HG03066 (cell line): ENCODE measurements around the gene JMJD8.

Source experiments
- ATAC-seq: cut with Tn5 transposase; IDR thresholded peaks from one replicate; pipeline ENCODE4 v1.9.1; 2021; ENCODE audit warnings: low read depth; ENCODE audit not compliant: unreplicated experiment

JMJD8 gene

DNA sequence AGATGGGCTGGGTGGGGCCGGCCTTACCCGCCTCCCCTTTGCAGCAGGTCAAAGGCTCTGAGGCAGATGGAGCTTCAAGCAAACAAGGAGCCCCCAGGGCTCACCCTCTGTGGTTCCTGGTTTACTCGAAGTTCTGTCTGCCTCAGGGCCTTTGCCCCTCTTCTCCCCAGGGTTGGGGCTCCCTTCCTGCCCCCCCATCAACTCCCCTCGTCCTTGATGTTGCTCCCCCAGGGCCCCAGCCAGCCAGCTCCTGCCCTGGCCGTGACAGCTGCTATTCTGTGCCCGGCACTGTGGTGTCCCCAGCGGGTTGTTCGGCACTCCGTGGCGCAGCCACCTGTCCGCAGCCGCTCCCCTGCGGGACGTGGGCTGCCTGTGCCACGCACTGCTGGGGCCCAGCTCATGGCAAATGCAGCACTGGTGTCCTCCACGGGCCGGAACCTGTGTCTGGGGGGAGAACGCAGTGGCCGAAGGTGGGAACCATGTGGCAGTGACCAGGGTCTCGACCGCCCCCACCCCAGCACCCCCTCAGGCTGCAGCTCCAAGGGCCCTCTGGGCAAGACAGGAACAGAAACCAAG lies 26.5 kb upstream of the JMJD8 start:
- ATAC-seq = no peak

DNA sequence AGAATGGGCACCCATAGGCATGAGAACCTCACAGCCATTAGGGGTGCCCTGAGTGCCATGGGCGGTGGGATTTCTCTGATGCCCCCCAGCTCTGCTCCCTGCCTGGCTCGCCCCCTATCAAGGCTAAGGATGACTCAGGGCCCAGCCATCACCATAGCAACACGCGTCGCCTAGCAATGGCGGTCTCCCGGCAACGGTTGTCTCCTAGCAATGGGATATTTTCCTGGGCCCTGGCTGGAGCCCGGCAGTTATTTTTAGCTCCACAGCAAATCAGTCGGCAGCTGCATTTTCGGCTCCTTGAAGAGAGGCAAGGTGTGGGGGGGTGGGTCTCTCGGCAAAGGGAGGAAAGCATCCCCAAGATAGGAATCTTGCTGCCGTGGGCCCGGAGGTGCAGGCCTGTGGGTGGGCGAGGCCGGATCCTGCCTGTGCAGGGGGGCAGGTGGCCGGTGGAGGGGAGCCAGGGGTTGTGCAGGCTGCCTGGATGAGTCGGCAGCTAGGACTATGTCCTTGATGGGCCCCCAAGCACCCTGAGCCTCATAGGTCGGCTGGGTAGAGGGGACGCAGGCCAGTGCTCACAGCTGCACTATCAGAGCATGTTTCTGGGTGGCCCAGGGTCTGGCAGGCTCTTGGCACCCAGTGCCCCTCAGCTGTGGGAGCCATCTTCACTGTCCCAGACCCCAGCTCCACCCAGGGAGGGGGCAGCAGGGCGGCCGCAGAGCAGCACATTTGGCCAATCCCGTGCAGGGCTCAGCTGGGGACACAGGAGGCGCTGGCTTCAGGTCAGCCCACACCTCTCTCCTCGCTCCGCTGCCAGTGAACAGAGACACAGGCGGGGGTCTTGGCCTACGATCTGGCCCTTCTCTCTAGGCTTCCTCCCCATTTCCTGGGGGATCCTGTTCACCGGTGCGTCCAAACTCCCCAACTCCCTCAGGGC lies 25.7 kb upstream of the JMJD8 start:
- ATAC-seq = no peak

DNA sequence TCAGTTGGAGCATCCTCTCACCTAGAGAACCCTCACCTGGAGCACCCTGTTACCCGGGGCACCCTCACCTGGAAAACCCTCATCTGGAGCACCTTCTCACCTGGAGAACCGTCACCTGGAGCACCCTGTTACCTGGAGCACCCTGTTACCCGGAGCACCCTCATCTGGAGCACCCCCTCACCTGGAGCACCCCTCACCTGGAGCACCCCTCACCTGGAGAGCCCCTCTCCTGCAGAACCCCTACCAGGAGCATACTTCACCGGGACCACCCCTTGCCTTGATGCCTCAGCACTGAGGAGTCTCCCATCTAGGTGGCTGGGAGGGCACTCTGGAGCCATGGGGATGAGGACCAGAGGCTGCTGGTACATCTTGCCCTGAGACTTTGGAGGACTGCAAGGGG lies 24.8 kb upstream of the JMJD8 start:
- ATAC-seq = no peak

DNA sequence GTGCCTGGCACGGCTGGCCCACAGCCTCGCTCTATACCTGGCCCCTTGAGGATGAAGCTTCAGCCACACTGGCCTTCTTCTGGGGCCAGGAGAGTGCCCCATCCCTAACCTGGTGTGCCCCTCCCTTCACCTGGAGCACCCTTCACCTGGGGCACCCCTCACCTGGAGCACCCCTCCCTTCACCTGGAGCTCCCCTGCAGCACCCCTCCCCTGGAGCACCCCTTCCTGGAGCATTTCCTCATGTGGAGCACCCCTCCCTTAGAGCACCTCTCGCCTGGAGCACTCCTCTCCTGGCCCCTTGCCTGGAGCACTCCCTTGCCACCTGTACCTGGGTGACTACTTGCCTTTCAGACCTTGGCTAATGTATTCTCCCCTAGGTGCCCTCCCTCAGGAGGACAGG lies 23.9 kb upstream of the JMJD8 start:
- no peak for ATAC-seq

DNA sequence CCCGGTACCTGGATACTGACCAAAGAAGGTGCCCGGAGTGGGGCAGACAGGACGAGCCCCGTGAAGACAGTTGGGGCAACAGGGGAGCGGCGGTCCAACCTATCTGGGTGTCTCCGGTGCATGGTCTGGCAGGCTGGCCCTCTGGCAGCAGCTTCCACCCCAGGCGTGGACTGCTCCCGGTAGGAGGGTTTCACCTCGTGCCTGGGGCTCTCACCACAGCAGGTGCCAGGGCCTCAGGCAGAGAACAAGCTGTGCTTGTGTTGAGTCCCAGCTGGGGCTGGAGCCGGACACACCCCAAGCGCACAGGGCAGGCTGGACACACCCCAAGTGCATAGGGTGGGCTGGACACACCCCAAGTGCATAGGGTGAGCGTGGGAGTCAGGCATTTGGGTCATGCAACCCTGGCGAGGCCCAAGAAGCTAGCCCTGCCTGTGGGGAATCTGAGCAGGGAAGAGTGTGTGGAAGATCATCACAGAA lies 23.0 kb upstream of the JMJD8 start:
- ATAC-seq = no peak

DNA sequence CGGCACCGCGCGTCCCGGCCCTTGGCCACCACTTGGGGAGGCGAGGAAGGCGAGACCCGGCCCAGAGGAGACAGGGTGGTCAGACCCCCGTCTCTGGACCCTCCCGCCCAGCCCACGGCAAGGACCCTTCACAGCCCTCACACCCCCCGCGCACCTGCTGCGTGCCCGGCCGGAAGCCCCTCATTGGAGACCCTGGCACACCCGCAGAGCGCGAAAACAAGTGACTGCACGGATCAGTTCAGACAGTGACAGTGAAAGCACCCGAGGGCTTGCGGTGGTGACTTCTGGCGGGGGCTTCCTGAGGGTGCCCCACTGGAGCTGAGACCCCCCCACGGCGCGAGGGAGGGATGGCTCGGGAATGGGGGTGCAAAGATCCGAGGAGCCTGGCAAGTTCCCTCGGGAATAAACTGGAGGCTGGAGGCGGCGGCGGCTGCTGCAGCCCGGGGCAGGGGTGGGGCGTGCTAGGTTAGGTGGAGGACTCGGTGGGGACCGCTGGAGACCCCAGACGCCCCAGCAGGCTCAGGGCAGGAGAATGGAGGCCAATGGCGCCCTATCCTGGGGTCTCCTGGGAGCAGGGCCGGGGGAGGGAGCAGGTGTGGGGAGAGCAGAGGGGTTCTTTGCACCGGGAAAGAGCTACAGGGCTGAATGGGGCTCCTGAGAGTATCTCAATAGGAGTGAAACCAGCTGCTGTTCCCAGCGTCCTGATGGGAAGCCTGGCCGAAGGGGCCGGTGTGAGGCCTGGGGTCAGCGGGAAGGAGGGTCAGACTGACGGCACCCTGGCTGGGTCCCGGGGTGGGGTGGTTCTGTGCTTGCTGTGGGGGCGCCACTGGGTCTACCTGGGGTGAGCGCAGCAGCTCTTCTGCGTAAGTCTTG lies 22.3 kb upstream of the JMJD8 start:
- ATAC-seq = no peak

DNA sequence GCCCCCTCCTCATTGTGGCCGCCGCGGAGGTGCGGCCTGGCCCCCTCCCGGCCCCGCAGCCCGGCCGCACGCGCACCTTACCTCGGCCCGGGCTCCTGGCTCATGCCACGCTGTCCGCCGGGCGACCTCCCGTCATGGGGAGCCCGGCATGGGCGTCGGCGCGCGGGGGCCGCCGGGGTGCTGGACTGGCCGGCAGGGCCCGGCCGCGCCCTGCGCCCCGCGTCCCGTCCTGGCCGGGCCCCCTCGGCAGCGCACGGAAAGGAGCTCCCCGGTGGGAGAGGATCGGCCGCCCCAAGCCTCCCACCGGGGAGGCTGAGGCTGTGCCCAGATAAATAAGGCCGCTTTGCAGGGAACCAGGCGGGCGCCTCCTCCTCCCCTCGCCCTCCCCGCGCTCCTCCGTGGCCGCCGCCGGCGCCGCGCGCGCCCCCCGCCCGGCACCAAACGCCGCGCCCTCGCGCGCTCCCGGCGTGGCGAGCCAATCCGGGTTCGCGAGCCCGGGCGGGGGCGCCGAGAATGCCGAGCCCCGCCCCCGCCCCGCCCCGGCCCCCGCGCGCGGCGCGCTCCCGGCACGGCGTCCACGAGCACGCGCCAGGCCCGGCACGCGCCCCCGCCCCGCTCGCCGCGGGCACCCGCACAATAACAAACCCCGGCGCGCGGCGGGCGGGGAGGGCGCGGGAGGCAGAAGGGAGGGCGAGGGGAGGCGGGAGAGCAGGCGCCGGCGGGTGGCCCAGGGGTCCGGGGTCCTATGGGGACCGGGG lies 21.5 kb upstream of the JMJD8 start, which contains the start of gene FBXL16:
Gene FBXL16 (minus strand): TSS at position 371 of the 758 bp plus-strand sequence. CDS start 8,396 bp downstream, outside the sequence.
- no peak for ATAC-seq

DNA sequence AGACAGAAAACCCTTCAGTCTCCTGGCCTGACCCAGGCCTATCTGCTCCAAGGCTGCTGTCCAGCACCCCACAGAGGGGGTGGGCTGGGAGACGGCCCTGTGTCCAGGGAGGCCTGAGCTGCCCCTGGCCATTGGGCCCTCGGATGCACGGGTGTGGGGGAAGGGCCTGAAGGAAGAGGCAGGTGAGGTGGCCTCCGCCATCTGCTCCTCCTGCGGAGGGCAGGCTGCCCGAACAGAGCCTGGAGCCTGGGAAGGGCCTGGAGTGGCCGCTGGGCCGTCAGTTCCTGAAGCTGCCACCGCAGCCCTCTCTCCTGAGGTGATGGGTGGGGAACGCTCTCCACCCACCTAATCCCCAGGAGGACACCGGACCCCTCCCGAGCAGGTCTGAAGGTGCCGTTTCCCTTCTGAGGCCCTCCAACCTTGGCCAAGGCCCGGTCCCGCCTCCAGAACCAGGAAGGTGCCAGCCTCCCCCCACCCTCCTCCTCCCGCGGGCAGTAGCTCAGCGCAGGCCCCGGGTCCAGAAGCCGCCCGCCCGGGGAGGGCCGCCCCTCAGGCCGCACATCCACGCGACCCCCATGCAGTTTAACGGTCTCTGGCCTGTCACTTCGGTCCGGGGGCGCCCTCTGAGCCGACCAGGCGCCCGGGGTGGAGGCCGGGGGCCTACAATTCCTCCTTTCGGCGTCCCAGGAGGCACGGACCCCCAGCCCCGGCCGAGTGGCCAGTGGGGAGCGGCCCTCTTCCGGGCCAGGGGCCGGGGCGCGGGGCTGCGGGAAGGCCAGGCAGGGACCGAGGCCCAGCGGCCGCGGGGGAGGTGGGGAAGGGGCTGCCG lies 20.6 kb upstream of the JMJD8 start:
- no peak for ATAC-seq

DNA sequence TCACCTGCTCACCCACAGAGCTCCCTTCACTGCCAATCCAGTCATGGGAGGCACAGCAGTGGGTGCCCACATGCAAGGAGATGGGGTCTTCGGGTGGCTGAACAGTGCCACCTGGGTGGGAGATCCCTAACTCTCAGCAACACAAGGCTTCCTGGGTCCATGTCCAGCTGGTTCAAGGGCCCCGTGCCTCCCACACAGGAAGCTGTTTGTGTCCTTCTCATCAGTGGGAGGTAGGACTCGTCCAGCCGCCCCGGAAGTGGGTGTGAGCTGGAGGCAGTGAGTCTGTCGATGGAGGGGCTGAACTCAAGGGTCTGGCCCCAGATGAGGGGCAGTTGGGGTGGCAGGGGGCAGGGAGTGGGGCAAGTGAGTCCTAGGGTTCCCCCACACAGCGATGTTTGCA lies 19.9 kb upstream of the JMJD8 start:
- no peak for ATAC-seq

DNA sequence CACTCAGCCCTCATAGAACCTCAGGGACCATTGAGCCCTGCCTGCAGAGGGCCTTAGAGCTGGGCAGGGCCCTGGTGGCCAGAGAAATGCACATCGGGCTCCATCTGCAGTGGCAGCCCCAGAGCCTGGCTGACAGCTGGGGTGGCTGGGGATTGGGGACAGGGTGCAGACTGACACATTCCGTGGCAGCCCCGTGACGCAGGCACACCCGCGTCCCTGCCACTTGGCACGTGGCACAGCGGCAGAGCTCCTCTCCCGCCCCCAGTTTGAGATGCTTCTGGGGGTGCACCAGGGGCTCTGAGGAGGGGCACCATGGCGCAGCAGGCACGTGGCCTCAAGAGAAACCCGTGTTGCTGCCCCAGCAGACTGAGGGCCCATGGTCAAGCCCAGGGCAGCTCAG lies 19.3 kb upstream of the JMJD8 start:
- ATAC-seq = no peak

DNA sequence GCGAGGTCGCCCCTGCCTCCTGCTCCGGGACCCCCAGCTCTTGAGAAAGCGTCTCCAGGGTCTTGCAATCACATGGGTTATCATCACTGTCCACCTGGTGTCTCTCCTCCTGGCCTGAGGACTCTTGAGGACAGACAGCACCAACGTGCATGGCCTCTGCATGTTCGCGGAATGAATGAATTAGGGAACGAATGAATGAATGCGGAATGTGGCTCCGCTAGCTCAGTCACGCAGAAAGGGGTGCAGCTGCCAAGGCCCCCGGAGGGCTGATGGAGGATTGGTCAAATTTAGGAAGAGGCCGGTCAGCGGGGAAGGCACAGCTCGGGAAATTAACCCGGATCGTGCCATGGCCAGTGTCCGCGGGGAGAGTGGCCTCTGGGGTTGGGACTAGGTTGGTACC lies 18.2 kb upstream of the JMJD8 start:
- ATAC-seq = no peak

DNA sequence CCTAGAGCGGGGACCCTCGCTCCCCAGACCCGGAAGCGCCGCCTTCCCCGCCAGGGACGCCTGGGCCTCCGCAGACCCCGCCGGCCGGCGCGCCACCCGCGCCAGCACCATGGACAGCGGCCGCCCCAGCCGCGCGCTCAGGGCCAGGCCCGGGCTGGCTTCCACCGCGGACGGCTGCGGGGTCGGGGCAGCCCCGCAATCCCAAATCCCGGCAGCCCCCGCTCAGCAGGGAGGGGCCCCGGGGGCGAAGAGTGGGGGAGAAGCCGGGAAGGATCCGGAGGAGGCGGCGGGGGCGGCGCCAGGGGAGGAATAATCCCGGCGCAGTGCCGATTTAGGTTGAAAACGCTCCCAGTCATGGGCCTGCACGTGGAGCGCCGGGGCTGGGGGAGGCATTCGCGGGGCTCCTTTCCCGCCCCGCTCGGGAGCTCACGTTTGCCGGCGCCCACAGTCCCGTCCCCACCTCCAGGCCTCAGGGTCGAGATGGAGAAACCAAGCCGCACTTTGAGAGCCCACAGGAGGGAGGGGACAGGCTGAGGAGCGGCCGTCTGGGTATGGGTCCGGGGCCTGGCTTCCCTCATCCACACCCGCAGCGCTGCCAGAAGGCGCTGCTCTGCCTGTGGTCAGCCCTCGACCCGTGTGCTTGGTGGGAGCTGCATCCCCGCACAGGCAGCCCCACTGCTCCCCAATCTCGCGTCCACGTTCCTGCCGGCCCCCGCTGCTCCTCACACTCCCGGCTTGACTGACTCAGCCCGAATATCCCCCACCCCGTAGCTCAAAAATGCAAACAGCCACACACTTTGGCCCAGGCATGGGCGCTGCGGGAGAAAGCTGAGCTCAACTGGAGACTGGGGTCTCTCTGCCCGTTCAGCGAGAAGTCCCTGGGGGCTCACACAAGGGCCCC lies 16.8 kb upstream of the JMJD8 start:
- ATAC-seq = no peak

DNA sequence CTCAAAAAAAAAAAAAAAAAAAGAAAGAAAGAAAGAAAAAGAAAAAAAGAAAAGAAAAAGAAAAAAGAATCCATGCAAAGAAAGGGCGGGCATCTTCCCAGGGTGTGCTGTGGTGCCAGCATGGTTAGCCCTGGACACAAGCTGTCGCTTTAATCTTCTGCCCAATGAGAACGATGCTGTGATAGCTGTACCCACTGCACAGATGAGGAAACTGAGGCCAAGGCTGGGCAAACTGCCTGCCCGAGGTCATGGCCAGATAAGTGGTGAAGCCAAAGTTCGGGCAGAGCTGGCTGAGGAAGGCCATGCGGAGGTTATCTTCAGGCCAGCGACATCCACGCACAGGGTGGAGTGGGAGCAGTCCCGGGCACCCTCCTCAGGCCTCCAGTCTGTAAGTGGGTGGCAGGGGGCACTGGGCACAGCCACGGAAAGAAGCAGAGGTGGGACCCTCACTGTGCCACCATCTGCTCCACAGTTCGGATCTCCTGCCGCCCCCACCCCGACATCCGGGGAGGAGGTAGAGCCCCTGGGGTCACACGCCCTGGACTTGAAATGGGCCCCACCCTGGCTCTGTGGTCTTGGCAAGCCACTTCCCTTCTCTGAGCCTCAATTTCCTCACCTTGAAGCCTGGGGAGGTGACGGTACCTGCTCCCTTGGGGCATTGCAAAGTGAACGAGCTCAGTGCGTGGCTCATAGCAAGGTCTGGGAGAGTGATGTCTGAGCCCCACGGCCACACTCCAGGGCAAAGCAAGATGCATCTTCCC lies 15.0 kb upstream of the JMJD8 start:
- no peak for ATAC-seq

DNA sequence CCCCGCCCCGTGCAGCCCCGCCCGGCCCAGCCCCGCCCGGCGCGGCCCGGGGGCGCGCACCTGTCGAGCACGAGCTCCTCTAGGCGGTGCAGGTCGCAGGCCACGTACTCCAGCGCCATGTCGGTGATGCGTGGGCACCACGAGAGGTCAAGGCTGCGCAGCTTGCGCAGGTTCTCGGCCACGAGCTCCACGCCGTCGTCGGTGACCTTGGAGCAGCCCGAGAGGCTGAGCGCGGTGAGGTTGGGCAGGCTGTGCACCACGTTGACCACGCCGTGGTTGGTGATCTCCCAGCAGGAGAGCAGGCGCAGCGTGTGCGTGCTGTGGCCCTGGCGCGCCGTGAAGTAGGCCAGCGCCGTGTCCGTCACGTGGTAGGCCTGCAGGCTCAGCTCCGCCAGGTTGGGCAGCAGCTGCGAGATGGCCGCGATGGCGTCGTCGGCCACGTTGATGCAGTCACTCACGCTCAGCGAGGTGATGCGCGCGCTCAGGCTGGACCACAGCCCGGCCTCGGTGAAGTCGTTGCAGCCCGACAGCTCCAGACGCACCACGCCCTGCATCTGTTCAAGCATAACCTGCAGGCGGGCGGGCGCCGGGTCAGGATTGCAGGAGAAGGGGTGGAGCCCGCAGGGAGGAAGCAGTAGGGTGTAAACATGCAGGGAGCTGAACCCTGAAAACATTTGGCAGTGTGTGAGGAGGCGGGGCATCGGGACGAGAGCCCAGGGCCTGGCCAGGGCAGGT lies 11.4 kb upstream of the JMJD8 start:
- no peak for ATAC-seq

DNA sequence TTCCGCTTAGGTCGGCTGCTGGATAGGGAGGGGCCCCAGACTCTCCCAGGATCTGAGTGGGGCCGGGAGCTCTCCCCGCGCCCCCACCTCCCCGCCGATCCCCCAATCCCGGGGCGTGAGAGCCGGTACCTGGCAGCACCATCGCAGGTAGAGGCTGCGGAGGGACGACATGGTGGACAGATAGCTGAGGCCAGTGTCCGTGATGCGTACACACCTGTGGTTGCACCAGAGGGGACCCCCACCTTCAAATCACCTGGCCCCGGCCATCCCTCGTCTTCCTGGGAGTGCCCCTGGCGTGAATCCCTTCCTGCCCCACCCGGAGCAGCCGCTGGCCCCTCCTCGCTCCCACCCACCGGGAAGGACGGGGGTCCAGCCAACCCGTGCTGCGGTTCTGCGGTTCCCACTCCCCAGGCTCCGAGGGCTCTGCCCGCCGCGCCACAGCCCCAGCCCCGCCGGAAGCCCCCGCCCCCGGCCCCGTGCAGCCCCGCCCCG lies 10.8 kb upstream of the JMJD8 start:
- ATAC-seq = no peak

DNA sequence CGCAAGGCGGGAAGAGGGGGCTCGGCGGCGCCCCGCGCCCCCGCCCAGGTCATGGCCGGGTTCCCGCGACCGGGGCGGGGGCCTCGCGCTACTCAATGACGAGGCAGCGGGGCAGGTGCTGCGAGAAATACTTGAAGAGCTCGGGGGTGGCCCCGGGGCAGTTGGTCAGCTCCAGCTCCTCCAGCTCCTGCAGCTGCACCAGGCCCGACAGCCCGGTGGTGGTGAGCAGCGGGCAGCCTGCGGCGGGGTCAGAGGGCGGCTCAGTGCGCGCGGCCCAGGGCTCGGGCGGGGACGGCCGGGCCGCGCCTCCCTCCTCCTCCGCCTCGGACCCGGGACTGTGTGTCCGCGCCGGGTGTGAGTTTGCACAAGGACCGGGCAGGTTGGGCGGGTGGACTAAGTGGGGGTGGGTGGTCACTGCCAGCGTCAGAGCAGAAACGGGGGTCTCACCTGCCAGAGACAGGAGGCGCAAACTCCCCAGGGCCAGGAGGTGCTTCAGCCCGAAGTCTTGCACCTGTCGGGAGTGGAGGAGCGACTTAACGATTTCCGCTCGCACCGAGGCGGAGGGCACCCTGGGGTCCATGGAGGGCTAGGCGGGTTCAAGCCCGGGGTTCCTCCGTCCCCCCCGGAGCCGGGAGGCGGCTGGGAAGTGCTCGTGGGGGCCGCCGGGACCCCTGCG lies 10.2 kb upstream of the JMJD8 start:
- ATAC-seq = no peak
